HepG2 (cell line): ENCODE results near the gene RSPRY1. TPM values are rescaled to one million over a fixed set of nuclear protein-coding genes. Genes with fewer than 3 reads are reported as not detected.

Source experiments
- ATAC-seq: fragments of 200-7000 bp; cut with Tn5 transposase; 3 replicates; pipeline ENCODE4 v1.9.1; 2020; ENCODE audit warnings: mild to moderate bottlenecking, moderate library complexity
- BruUV-seq: library from RNA; stranded (reverse); fragments of 400-500 nt; replicated peaks from 2 replicates; lab custom pipeline; 2021; lab: Mats Ljungman, UMichigan
- CTCF ChIA-PET: fragments of 300-600 bp; formaldehyde crosslinking; extraction: SDS; loops from one replicate; lab custom pipeline; 2021; ENCODE audit warnings: low total read pairs, inconsistent platforms, low intra/inter-chr PET ratio; lab: Yijun Ruan, JAX
- POLR2A ChIA-PET: fragments of 350-600 bp; sonication (Branson Sonifier 250); formaldehyde crosslinking; loops from one replicate; lab custom pipeline; 2020; ENCODE audit warnings: antibody characterized with exemption, inconsistent platforms; lab: Yijun Ruan, JAX
- DNase-seq: peaks from one replicate; pipeline ENCODE4 v3.0.0-alpha.2; 2015; ENCODE audit warnings: low spot score
- FAIRE-seq: peaks from 3 replicates; lab custom pipeline; 2011; peaks lifted over from hg19 to GRCh38; lab: Jason Lieb, UNC
- H2AFZ ChIP-seq: one replicate; pipeline ENCODE4 v1.6.1; 2011; ENCODE audit warnings: low read length, inconsistent platforms
- H3K27ac ChIP-seq: fragments of 300-600 bp; 3 replicates; pipeline ENCODE4 v1.8.0; 2011; ENCODE audit warnings: mixed run types, mild to moderate bottlenecking, mixed read lengths, low read length, inconsistent platforms; ENCODE audit not compliant: insufficient read depth; ENCODE audit errors: extremely low read length
- H3K27me3 ChIP-seq, 2 experiments: fragments of 200-600 bp in 1 of 2; 2 replicates in 1 of 2; 3 replicates in 1 of 2; pipeline versions ENCODE4 v1.6.0 to v1.8.0; 2011; ENCODE audit warnings: low read length in 2 of 2, mild to moderate bottlenecking in 2 of 2, moderate library complexity in 2 of 2, inconsistent platforms in 1 of 2; ENCODE audit not compliant: insufficient read depth in 2 of 2, control insufficient read depth in 1 of 2
- H3K36me3 ChIP-seq, 2 experiments: fragments of 200-600 bp in 1 of 2; replicated peaks in 1 of 2; 2 replicates in 1 of 2; 3 replicates in 1 of 2; pipeline versions ENCODE4 v1.5.1 to v1.8.0; 2011; ENCODE audit warnings: low read length in 2 of 2, inconsistent platforms in 1 of 2; ENCODE audit not compliant: insufficient read depth in 2 of 2, control insufficient read depth in 1 of 2
- H3K4me1 ChIP-seq: 2 replicates; pipeline ENCODE4 v1.5.1; 2012; ENCODE audit warnings: low read length, inconsistent platforms; ENCODE audit not compliant: insufficient read depth
- H3K4me2 ChIP-seq: 2 replicates; pipeline ENCODE4 v1.6.0; 2011; ENCODE audit warnings: low read depth, low read length, inconsistent platforms
- H3K4me3 ChIP-seq, 3 experiments: fragments of 200-600 bp in 1 of 3; sonication (generic), shearing (Covaris generic) in 1 of 3; replicated peaks in 1 of 3; 2 replicates each; pipeline ENCODE4 v1.5.1; 2011 to 2016; ENCODE audit warnings: low read length in 3 of 3, inconsistent platforms in 2 of 3, low read depth in 2 of 3, mild to moderate bottlenecking in 2 of 3, control low read depth in 1 of 3, mixed read lengths in 1 of 3; ENCODE audit not compliant: insufficient read depth in 1 of 3
- H3K79me2 ChIP-seq: one replicate; pipeline ENCODE4 v1.6.1; 2011; ENCODE audit warnings: low read length, inconsistent platforms; ENCODE audit not compliant: insufficient read depth
- H3K9ac ChIP-seq: 2 replicates; pipeline ENCODE4 v1.6.0; 2011; ENCODE audit warnings: mild to moderate bottlenecking, low read depth, low read length, inconsistent platforms; ENCODE audit not compliant: insufficient read depth
- H3K9me3 ChIP-seq: 2 replicates; pipeline ENCODE4 v1.5.1; 2012; ENCODE audit warnings: mild to moderate bottlenecking, low read length
- H4K20me1 ChIP-seq: 2 replicates; pipeline ENCODE4 v1.6.0; 2011; ENCODE audit warnings: inconsistent platforms, mild to moderate bottlenecking, low read length, moderate library complexity; ENCODE audit not compliant: insufficient read depth
- CENPT ChIP-seq: sonication (generic); formaldehyde crosslinking; IDR thresholded peaks from 2 replicates; pipeline ENCODE4 v1.8.0; 2022; ENCODE audit warnings: low read depth, mild to moderate bottlenecking, moderate library complexity, missing genetic modification reagents
- KLF15 ChIP-seq: sonication (generic); formaldehyde crosslinking; IDR thresholded peaks from 2 replicates; pipeline ENCODE4 v1.8.1; 2023; ENCODE audit warnings: borderline replicate concordance, mild to moderate bottlenecking, inconsistent platforms, missing genetic modification reagents, mixed read lengths
- MXD4 ChIP-seq: IDR thresholded peaks from 2 replicates; pipeline ENCODE4 v1.6.1; 2016; ENCODE audit warnings: mild to moderate bottlenecking, missing biosample characterization, missing genetic modification reagents
- PPARG ChIP-seq: conservative IDR thresholded peaks from 2 replicates; pipeline ENCODE4 v1.6.1; 2016; ENCODE audit warnings: missing biosample characterization, missing genetic modification reagents
- RXRB ChIP-seq: IDR thresholded peaks from 2 replicates; pipeline ENCODE4 v1.6.1; 2016; ENCODE audit warnings: borderline replicate concordance, missing genetic modification reagents, missing compliant biosample characterization
- SOX6 ChIP-seq, 2 experiments: fragments of 450-650 bp in 1 of 2; sonication (generic) in 1 of 2; formaldehyde crosslinking in 1 of 2; IDR thresholded peaks; 2 replicates each; pipeline versions ENCODE4 v1.4.0 to v1.6.1; 2017 to 2020; ENCODE audit warnings: antibody characterized with exemption in 1 of 2, mild to moderate bottlenecking in 1 of 2, missing genetic modification reagents in 1 of 2
- TMF1 ChIP-seq: sonication (generic); formaldehyde crosslinking; IDR thresholded peaks from 2 replicates; pipeline ENCODE4 v1.8.1; 2022; ENCODE audit warnings: low read depth, missing genetic modification reagents
- TOE1 ChIP-seq: sonication (generic); formaldehyde crosslinking; IDR thresholded peaks from 2 replicates; pipeline ENCODE4 v1.4.0; 2020; ENCODE audit warnings: mild to moderate bottlenecking, missing genetic modification reagents
- TRIM24 ChIP-seq: sonication (generic); formaldehyde crosslinking; IDR thresholded peaks from 2 replicates; pipeline ENCODE4 v1.8.0; 2022; ENCODE audit warnings: mild to moderate bottlenecking, missing genetic modification reagents
- ZNF33A ChIP-seq: sonication (generic); formaldehyde crosslinking; IDR thresholded peaks from 2 replicates; pipeline ENCODE4 v1.5.1; 2020; ENCODE audit warnings: missing genetic modification reagents, mild to moderate bottlenecking, moderate library complexity, borderline replicate concordance
- ZNF34 ChIP-seq: sonication (generic); formaldehyde crosslinking; IDR thresholded peaks from 2 replicates; pipeline ENCODE4 v1.4.0; 2020; ENCODE audit warnings: mild to moderate bottlenecking, missing genetic modification reagents, borderline replicate concordance
- ZNF850 ChIP-seq: sonication (generic); formaldehyde crosslinking; conservative IDR thresholded peaks from 2 replicates; pipeline ENCODE4 v1.9.0; 2021; ENCODE audit warnings: mild to moderate bottlenecking, missing genetic modification reagents
- ZSCAN31 ChIP-seq: sonication (generic); formaldehyde crosslinking; IDR thresholded peaks from 2 replicates; pipeline ENCODE4 v1.5.0; 2020; ENCODE audit warnings: low read depth, mild to moderate bottlenecking, missing genetic modification reagents
- WGBS: methylation state at CpG from one replicate; pipeline ENCODE4 v1.1.6; 2017; ENCODE audit warnings: low lambda C conversion rate; 5-methylcytosine and 5-hydroxymethylcytosine counted together
- in situ Hi-C: cut with HindIII; loops from 2 replicates; pipeline ENCODE4 v1.10.0; 2017; ENCODE audit warnings: low pct_unique_long_range_greater_than_20kb; ENCODE audit not compliant: extremely low pct_ligation_motif_present
- intact Hi-C: fragments of 100-400 bp; cut with micrococcal nuclease; formaldehyde crosslinking; loops from one replicate; pipeline ENCODE4 v1.10.0; 2022; ENCODE audit not compliant: unreplicated experiment
- polyA plus RNA-seq, 8 experiments: library from polyadenylated mRNA; depleted of rRNA in 3 of 8; stranded (reverse) in 7 of 8; unstranded in 1 of 8; fragments of >200 nt; fragmentation: Illumina TruSeq in 4 of 8; extraction: Trizol in 4 of 8; gene quantifications; 2 replicates each; pipeline versions ENCODE4 v1.2.1 to v1.2.3, GENCODE V29; 2011 to 2016; ENCODE audit warnings: low read depth in 4 of 8, missing spikeins in 1 of 8, mixed read lengths in 1 of 8; ENCODE audit not compliant: insufficient read depth in 1 of 8
- total RNA-seq, 5 experiments: library from RNA; depleted of rRNA; stranded (reverse); fragments of >200 nt; fragmentation: Illumina TruSeq; extraction: Trizol; gene quantifications; 2 replicates each; pipeline ENCODE4 v1.2.3, GENCODE V29; 2016; ENCODE audit warnings: low read depth in 1 of 5
- TF ChIP-seq, protein P1 (sequence below): sonication (generic); formaldehyde crosslinking; IDR thresholded peaks from 2 replicates; pipeline ENCODE4 v1.4.0; 2020; ENCODE audit warnings: missing genetic modification reagents, borderline replicate concordance
- TF ChIP-seq, protein P2 (sequence below): sonication (generic); formaldehyde crosslinking; IDR thresholded peaks from 2 replicates; pipeline ENCODE4 v1.9.0; 2021; ENCODE audit warnings: mild to moderate bottlenecking, missing genetic modification reagents
- TF ChIP-seq, protein P3 (sequence below): sonication (generic); formaldehyde crosslinking; IDR thresholded peaks from 2 replicates; pipeline ENCODE4 v1.4.0; 2020; ENCODE audit warnings: missing genetic modification reagents, low read depth, mild to moderate bottlenecking, borderline replicate concordance

The RSPRY1 gene
- total and polyA plus RNA-seq, 2 of the 13 experiments (the other 11 are each of a cell fraction or from before 2014, with no cell fraction given) = 53.4 to 61.0 TPM

DNA sequence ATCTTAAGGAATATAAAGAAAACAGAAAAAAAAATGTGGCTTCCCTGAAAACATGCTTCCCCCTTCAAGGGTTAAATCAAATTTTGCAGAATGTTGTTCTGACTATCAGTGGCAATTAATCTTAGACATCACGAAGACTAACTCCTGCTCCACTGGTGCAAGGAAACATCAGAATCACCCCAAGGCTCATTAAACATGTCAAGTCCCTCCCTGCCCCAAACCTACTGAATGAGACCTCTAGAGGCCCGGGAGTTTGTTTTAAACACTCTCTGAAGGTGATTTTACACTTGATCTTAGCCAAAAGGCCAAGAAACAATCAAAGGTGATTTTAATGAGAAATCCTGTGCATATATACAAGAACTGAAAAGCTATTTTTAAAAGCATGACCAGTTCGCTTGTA, 18.6 kb upstream of the RSPRY1 start:
- H2AFZ ChIP-seq = no peak overlapping the region
- TF ChIP-seq, protein P1, sequence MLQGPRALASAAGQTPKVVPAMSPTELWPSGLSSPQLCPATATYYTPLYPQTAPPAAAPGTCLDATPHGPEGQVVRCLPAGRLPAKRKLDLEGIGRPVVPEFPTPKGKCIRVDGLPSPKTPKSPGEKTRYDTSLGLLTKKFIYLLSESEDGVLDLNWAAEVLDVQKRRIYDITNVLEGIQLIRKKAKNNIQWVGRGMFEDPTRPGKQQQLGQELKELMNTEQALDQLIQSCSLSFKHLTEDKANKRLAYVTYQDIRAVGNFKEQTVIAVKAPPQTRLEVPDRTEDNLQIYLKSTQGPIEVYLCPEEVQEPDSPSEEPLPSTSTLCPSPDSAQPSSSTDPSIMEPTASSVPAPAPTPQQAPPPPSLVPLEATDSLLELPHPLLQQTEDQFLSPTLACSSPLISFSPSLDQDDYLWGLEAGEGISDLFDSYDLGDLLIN (CRISPR knock-in tag) = no peak
- TF ChIP-seq MXD4 (CRISPR knock-in tag) (no peak), KLF15 (CRISPR knock-in tag) (no peak), TMF1 (CRISPR knock-in tag) (no peak), PPARG (CRISPR knock-in tag) (no peak), SOX6 (IDR thresholded peaks at IDR 0.05) (no peak), SOX6 (CRISPR knock-in tag; IDR thresholded peaks at IDR 0.05) (no peak), TOE1 (CRISPR knock-in tag) (no peak), RXRB (CRISPR knock-in tag) (no peak), ZNF850 (CRISPR knock-in tag) (no peak), ZSCAN31 (no peak), ZNF33A (CRISPR knock-in tag) (no peak), TRIM24 (no peak), ZNF34 (CRISPR knock-in tag) (no peak), CENPT (CRISPR knock-in tag) (no peak)
- TF ChIP-seq, protein P2, sequence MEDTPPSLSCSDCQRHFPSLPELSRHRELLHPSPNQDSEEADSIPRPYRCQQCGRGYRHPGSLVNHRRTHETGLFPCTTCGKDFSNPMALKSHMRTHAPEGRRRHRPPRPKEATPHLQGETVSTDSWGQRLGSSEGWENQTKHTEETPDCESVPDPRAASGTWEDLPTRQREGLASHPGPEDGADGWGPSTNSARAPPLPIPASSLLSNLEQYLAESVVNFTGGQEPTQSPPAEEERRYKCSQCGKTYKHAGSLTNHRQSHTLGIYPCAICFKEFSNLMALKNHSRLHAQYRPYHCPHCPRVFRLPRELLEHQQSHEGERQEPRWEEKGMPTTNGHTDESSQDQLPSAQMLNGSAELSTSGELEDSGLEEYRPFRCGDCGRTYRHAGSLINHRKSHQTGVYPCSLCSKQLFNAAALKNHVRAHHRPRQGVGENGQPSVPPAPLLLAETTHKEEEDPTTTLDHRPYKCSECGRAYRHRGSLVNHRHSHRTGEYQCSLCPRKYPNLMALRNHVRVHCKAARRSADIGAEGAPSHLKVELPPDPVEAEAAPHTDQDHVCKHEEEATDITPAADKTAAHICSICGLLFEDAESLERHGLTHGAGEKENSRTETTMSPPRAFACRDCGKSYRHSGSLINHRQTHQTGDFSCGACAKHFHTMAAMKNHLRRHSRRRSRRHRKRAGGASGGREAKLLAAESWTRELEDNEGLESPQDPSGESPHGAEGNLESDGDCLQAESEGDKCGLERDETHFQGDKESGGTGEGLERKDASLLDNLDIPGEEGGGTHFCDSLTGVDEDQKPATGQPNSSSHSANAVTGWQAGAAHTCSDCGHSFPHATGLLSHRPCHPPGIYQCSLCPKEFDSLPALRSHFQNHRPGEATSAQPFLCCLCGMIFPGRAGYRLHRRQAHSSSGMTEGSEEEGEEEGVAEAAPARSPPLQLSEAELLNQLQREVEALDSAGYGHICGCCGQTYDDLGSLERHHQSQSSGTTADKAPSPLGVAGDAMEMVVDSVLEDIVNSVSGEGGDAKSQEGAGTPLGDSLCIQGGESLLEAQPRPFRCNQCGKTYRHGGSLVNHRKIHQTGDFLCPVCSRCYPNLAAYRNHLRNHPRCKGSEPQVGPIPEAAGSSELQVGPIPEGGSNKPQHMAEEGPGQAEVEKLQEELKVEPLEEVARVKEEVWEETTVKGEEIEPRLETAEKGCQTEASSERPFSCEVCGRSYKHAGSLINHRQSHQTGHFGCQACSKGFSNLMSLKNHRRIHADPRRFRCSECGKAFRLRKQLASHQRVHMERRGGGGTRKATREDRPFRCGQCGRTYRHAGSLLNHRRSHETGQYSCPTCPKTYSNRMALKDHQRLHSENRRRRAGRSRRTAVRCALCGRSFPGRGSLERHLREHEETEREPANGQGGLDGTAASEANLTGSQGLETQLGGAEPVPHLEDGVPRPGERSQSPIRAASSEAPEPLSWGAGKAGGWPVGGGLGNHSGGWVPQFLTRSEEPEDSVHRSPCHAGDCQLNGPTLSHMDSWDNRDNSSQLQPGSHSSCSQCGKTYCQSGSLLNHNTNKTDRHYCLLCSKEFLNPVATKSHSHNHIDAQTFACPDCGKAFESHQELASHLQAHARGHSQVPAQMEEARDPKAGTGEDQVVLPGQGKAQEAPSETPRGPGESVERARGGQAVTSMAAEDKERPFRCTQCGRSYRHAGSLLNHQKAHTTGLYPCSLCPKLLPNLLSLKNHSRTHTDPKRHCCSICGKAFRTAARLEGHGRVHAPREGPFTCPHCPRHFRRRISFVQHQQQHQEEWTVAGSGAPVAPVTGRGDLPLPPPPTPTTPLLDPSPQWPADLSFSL (CRISPR knock-in tag) = no peak
- TF ChIP-seq, protein P3, sequence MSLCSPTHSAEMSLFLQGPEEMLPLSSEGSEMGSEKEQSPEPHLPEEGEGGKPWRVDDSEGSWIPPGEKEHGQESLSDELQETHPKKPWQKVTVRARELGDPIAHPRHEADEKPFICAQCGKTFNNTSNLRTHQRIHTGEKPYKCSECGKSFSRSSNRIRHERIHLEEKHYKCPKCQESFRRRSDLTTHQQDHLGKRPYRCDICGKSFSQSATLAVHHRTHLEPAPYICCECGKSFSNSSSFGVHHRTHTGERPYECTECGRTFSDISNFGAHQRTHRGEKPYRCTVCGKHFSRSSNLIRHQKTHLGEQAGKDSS (CRISPR knock-in tag) = no peak
- H4K20me1 ChIP-seq = no peaks in the 10 kb centered on the region
- no peak overlapping the region for H3K27ac ChIP-seq
- no peaks in the 10 kb centered on the region for H3K79me2 ChIP-seq
- H3K9ac ChIP-seq = no peak overlapping the region
- H3K36me3 ChIP-seq = peaks cover 19 to 60% of the 10 kb centered on the region in 2 experiments
- intact Hi-C loops (no loop called here), in situ Hi-C loops (loop anchor here (5.0 kb wide), 1 partner anchor 75 kb away; the partner anchor contains the start of gene CPNE2)
- H3K27me3 ChIP-seq = no peaks in the 10 kb centered on the region
- no TSS peak for BruUV-seq
- 94% methylated on average over 3 of the region's 3 CpGs for WGBS
- no peak overlapping the region for H3K4me2 ChIP-seq
- peaks cover 5% of the 10 kb centered on the region for H3K4me1 ChIP-seq
- no peaks in the 10 kb centered on the region for H3K9me3 ChIP-seq
- FAIRE-seq = no peak
- ChIA-PET CTCF (interaction anchor here (0.9 to 2.4 kb wide), 4 partner anchors 75 to 373 kb away, joined by 3 to 16 read pairs (median 4); partner anchors contain the start of gene CPNE2), POLR2A (no interaction called here)
- DNase-seq = no peak
- no peak for ATAC-seq
- H3K4me3 ChIP-seq = no peak overlapping the region
